ENCODE results near the gene EXT2. TPM values are rescaled to one million over a fixed set of nuclear protein-coding genes. Genes with fewer than 3 reads are reported as not detected.

Gene EXT2
- total RNA-seq, 1 experiment from 2014 or later: 77.0 TPM

GRCh38 chr11:44275961-44276550, 180.6 kb downstream of the EXT2 start:
- H2AFZ ChIP-seq (ENCODE audit: low read length): no peak overlapping the region
- DNase-seq: no peak
- intact Hi-C loops (cut with micrococcal nuclease): no loop called here
- no peak for ATAC-seq
- ChIA-PET CTCF (no interaction called here), POLR2A (ENCODE audit: unreplicated experiment) (no interaction called here)
- H3F3A ChIP-seq (ENCODE audit: low read length, unreplicated experiment): no peaks in the 10 kb centered on the region
- H3K4me3 ChIP-seq (ENCODE audit: low read length): no peak overlapping the region
- H3K79me2 ChIP-seq (ENCODE audit: low read length): no peaks in the 10 kb centered on the region
- H3K9me2 ChIP-seq (replicated peaks; ENCODE audit: low read length): no peaks in the 10 kb centered on the region
- no peak overlapping the region for H3K27ac ChIP-seq (ENCODE audit: low read length)
- peaks cover 8% of the 10 kb centered on the region; the same call in 1 of the 2 replicates for H3K27me3 ChIP-seq (ENCODE audit: low read length)
- no peak for TF ChIP-seq CTCF (conservative IDR thresholded peaks at IDR 0.05; ENCODE audit: low read depth, low read length)
- no peak for TF ChIP-seq EZH2phosphoT487 (IDR thresholded peaks at IDR 0.05; ENCODE audit: borderline replicate concordance, low read length)
- TF ChIP-seq EZH2 (IDR thresholded peaks at IDR 0.05; ENCODE audit: low read length, unreplicated experiment): no peak
- H4K20me1 ChIP-seq (ENCODE audit: low read length): no peaks in the 10 kb centered on the region
- BruUV-seq (replicated peaks): no TSS peak
- H3K4me2 ChIP-seq (ENCODE audit: low read length): no peak overlapping the region
- no peak overlapping the region for H3K9ac ChIP-seq (ENCODE audit: low read length)
- no peaks in the 10 kb centered on the region for H3K4me1 ChIP-seq (ENCODE audit: insufficient read depth, low read length)
- no peaks in the 10 kb centered on the region for H3K9me3 ChIP-seq (ENCODE audit: low read length)
- H3K36me3 ChIP-seq (ENCODE audit: low read depth, low read length): no peaks in the 10 kb centered on the region

- H3K36me3 ChIP-seq (ENCODE audit: low read depth, low read length): no peaks in the 10 kb centered on the region
- no peak overlapping the region for H3K9ac ChIP-seq (ENCODE audit: low read length)
- H2AFZ ChIP-seq (ENCODE audit: low read length): no peak overlapping the region
- H4K20me1 ChIP-seq (ENCODE audit: low read length): no peaks in the 10 kb centered on the region
- intact Hi-C loops (cut with micrococcal nuclease): no loop called here
- TF ChIP-seq CTCF (conservative IDR thresholded peaks at IDR 0.05; ENCODE audit: low read depth, low read length) (no peak), EZH2 (IDR thresholded peaks at IDR 0.05; ENCODE audit: low read length, unreplicated experiment) (no peak), EZH2phosphoT487 (IDR thresholded peaks at IDR 0.05; ENCODE audit: borderline replicate concordance, low read length) (no peak)
- BruUV-seq (replicated peaks): no TSS peak
- H3F3A ChIP-seq (ENCODE audit: low read length, unreplicated experiment): no peaks in the 10 kb centered on the region
- H3K4me2 ChIP-seq (ENCODE audit: low read length): no peak overlapping the region
- POLR2A ChIA-PET (ENCODE audit: unreplicated experiment): interaction anchor here (0.7 kb wide), 1 partner anchor 16 kb away, joined by 11 read pairs; no protein-coding TSS in a partner anchor
- CTCF ChIA-PET: interaction anchor here (0.7 kb wide), 1 partner anchor 144 kb away, joined by 3 read pairs; no protein-coding TSS in a partner anchor
- no peaks in the 10 kb centered on the region for H3K79me2 ChIP-seq (ENCODE audit: low read length)
- H3K27me3 ChIP-seq (ENCODE audit: low read length): peaks cover 8% of the 10 kb centered on the region; the same call in 1 of the 2 replicates
- ATAC-seq: no peak
- no peak for DNase-seq
- H3K9me2 ChIP-seq (replicated peaks; ENCODE audit: low read length): no peaks in the 10 kb centered on the region
- no peaks in the 10 kb centered on the region for H3K4me1 ChIP-seq (ENCODE audit: insufficient read depth, low read length)
- no peaks in the 10 kb centered on the region for H3K9me3 ChIP-seq (ENCODE audit: low read length)
- H3K4me3 ChIP-seq (ENCODE audit: low read length): no peak overlapping the region
- no peak overlapping the region for H3K27ac ChIP-seq (ENCODE audit: low read length)
Measured at GRCh38 chr11:44277196-44278090, 182.0 kb downstream of the EXT2 start.
